H1 (cell line): Measurements from ENCODE around the gene FAM200B. TPM values are rescaled to one million over a fixed set of nuclear protein-coding genes. Genes with fewer than 3 reads are reported as not detected.

Source experiments
- CTCF ChIA-PET: fragments of 300-600 bp; sonication (Branson Sonifier 250); formaldehyde crosslinking; loops from one replicate; lab custom pipeline; 2021; ENCODE audit not compliant: partially characterized antibody; lab: Charles Lee
- POLR2A ChIA-PET: fragments of 300-600 bp; sonication (Branson Sonifier 250); formaldehyde crosslinking; loops from one replicate; lab custom pipeline; 2021; ENCODE audit warnings: inconsistent platforms; ENCODE audit not compliant: partially characterized antibody; lab: Charles Lee
- DNase-seq, 2 experiments: peaks; one replicate each; pipeline versions ENCODE4 v3.0.0 to v3.0.0-alpha.2; 2010 to 2022; ENCODE audit warnings: low spot score in 2 of 2, low read depth in 1 of 2, mixed read lengths in 1 of 2
- FAIRE-seq: peaks from 2 replicates; lab custom pipeline; 2011; peaks lifted over from hg19 to GRCh38; lab: Jason Lieb, UNC
- H2AFZ ChIP-seq: 2 replicates; pipeline ENCODE4 v1.8.1; 2012; ENCODE audit warnings: low read length, inconsistent platforms
- H2AK5ac ChIP-seq: 2 replicates; pipeline ENCODE4 v1.6.1; 2013; ENCODE audit warnings: low read depth, low read length
- H2BK120ac ChIP-seq: replicated peaks from 2 replicates; pipeline ENCODE3; 2013; ENCODE audit warnings: low read depth, low read length, inconsistent platforms
- H2BK12ac ChIP-seq: 2 replicates; pipeline ENCODE4 v1.6.1; 2013; ENCODE audit warnings: low read depth, low read length
- H2BK15ac ChIP-seq: 2 replicates; pipeline ENCODE4 v1.6.1; 2013; ENCODE audit warnings: low read length
- H2BK20ac ChIP-seq: 2 replicates; pipeline ENCODE4 v1.6.1; 2013; ENCODE audit warnings: low read length
- H2BK5ac ChIP-seq: 2 replicates; pipeline ENCODE4 v1.6.1; 2013; ENCODE audit warnings: low read depth, low read length
- H3K14ac ChIP-seq: 2 replicates; pipeline ENCODE4 v1.6.1; 2013; ENCODE audit warnings: inconsistent platforms; ENCODE audit not compliant: insufficient read length
- H3K18ac ChIP-seq: 2 replicates; pipeline ENCODE4 v1.6.1; 2013; ENCODE audit warnings: low read length; ENCODE audit errors: extremely low read depth
- H3K23ac ChIP-seq: 2 replicates; pipeline ENCODE4 v1.6.1; 2013; ENCODE audit warnings: inconsistent platforms; ENCODE audit not compliant: insufficient read length
- H3K23me2 ChIP-seq: 2 replicates; pipeline ENCODE4 v1.6.1; 2013; ENCODE audit warnings: low read depth, low read length
- H3K27ac ChIP-seq: 2 replicates; pipeline ENCODE4 v1.6.1; 2011; ENCODE audit warnings: low read depth, low read length, inconsistent platforms
- H3K27me3 ChIP-seq, 4 experiments: replicated peaks in 1 of 4; 1 replicate in 1 of 4; 2 replicates in 3 of 4; pipeline versions ENCODE4 v1.6.1 to v1.8.1; 2011 to 2013; ENCODE audit warnings: low read length in 3 of 4, mild to moderate bottlenecking in 3 of 4, inconsistent platforms in 2 of 4, mixed read lengths in 2 of 4, moderate library complexity in 1 of 4; ENCODE audit not compliant: control insufficient read depth in 3 of 4, insufficient read depth in 3 of 4; ENCODE audit errors: extremely low read depth in 1 of 4
- H3K36me3 ChIP-seq, 4 experiments: 2 replicates each; pipeline versions ENCODE4 v1.6.1 to v1.8.1; 2011 to 2013; ENCODE audit warnings: mild to moderate bottlenecking in 4 of 4, low read length in 3 of 4, moderate library complexity in 2 of 4, control low read depth in 1 of 4, inconsistent platforms in 1 of 4; ENCODE audit not compliant: insufficient read depth in 4 of 4, control insufficient read depth in 2 of 4
- H3K4ac ChIP-seq: replicated peaks from 2 replicates; pipeline ENCODE3; 2013; ENCODE audit warnings: low read length, low read depth, mixed read lengths, inconsistent platforms; ENCODE audit not compliant: insufficient read length
- H3K4me1 ChIP-seq, 4 experiments: replicated peaks in 1 of 4; 1 replicate in 1 of 4; 2 replicates in 3 of 4; pipeline versions ENCODE4 v1.6.1 to v1.8.1; 2011 to 2013; ENCODE audit warnings: low read length in 3 of 4, inconsistent platforms in 2 of 4, mixed read lengths in 1 of 4; ENCODE audit not compliant: insufficient read depth in 4 of 4, control insufficient read depth in 3 of 4
- H3K4me2 ChIP-seq, 2 experiments: 2 replicates each; pipeline versions ENCODE4 v1.6.1 to v1.8.1; 2011 to 2013; ENCODE audit warnings: low read depth in 2 of 2, low read length in 2 of 2, control low read depth in 1 of 2, inconsistent platforms in 1 of 2, mild to moderate bottlenecking in 1 of 2; ENCODE audit not compliant: insufficient read depth in 1 of 2
- H3K4me3 ChIP-seq, 4 experiments: fragments of 200-600, 300-600 bp in 1 of 4; sonication (generic), shearing (Covaris generic), sonication (Bioruptor Twin) in 1 of 4; 2 replicates each; pipeline versions ENCODE4 v1.5.1 to v1.8.1; 2011 to 2016; ENCODE audit warnings: low read length in 4 of 4, low read depth in 3 of 4, control low read depth in 2 of 4, inconsistent platforms in 2 of 4, mild to moderate bottlenecking in 2 of 4, mixed read lengths in 1 of 4, moderate library complexity in 1 of 4; ENCODE audit not compliant: insufficient read depth in 2 of 4; ENCODE audit errors: extremely low read depth in 1 of 4
- H3K56ac ChIP-seq: replicated peaks from 2 replicates; pipeline ENCODE3; 2013; ENCODE audit warnings: low read depth, mild to moderate bottlenecking, mixed read lengths, low read length, inconsistent platforms; ENCODE audit not compliant: insufficient read length
- H3K79me1 ChIP-seq: 2 replicates; pipeline ENCODE4 v1.6.1; 2013; ENCODE audit warnings: low read depth, low read length, control low read depth
- H3K79me2 ChIP-seq, 2 experiments: 2 replicates each; pipeline versions ENCODE4 v1.6.1 to v1.8.1; 2012 to 2013; ENCODE audit warnings: low read length in 2 of 2, mild to moderate bottlenecking in 2 of 2, inconsistent platforms in 1 of 2; ENCODE audit not compliant: insufficient read depth in 2 of 2, control insufficient read depth in 1 of 2
- H3K9ac ChIP-seq, 4 experiments: replicated peaks in 1 of 4; 1 replicate in 1 of 4; 2 replicates in 3 of 4; pipeline versions ENCODE4 v1.6.1 to v1.8.1; 2011 to 2013; ENCODE audit warnings: low read depth in 3 of 4, low read length in 3 of 4, control low read depth in 2 of 4, mild to moderate bottlenecking in 2 of 4, moderate library complexity in 2 of 4, inconsistent platforms in 1 of 4; ENCODE audit errors: extremely low read depth in 1 of 4
- H3K9me3 ChIP-seq, 2 experiments: 2 replicates each; pipeline versions ENCODE4 v1.6.1 to v1.8.1; 2012 to 2013; ENCODE audit warnings: mild to moderate bottlenecking in 2 of 2, moderate library complexity in 2 of 2, control low read depth in 1 of 2, inconsistent platforms in 1 of 2, low read depth in 1 of 2, low read length in 1 of 2, mixed read lengths in 1 of 2; ENCODE audit not compliant: insufficient read depth in 2 of 2
- H4K20me1 ChIP-seq, 2 experiments: replicated peaks in 1 of 2; 2 replicates each; pipeline versions ENCODE3 to v1.8.1; 2011 to 2013; ENCODE audit warnings: inconsistent platforms in 2 of 2, low read length in 2 of 2, mild to moderate bottlenecking in 1 of 2; ENCODE audit not compliant: insufficient read depth in 2 of 2, control insufficient read depth in 1 of 2
- H4K5ac ChIP-seq: 2 replicates; pipeline ENCODE4 v1.6.1; 2013; ENCODE audit warnings: low read length, low read depth, mixed read lengths, inconsistent platforms; ENCODE audit not compliant: insufficient read length
- H4K8ac ChIP-seq: 2 replicates; pipeline ENCODE4 v1.8.0; 2013; ENCODE audit warnings: mild to moderate bottlenecking, moderate library complexity, low read length, inconsistent platforms; ENCODE audit not compliant: insufficient read depth; ENCODE audit errors: extremely low read depth
- H4K91ac ChIP-seq: replicated peaks from 2 replicates; pipeline ENCODE3; 2013; ENCODE audit warnings: low read length, mixed read lengths, inconsistent platforms; ENCODE audit not compliant: insufficient read length
- BACH1 ChIP-seq: IDR thresholded peaks from 2 replicates; pipeline ENCODE4 v1.6.1; 2012; ENCODE audit warnings: low read length, improper control_type of control experiment
- KDM1A ChIP-seq: fragments of 200-600, 300-600 bp; sonication (generic); IDR thresholded peaks from 2 replicates; pipeline ENCODE4 v1.7.1; 2016; ENCODE audit warnings: mild to moderate bottlenecking, low read length, borderline replicate concordance
- POLR2A ChIP-seq, 2 experiments: IDR thresholded peaks; 1 replicate in 1 of 2; 2 replicates in 1 of 2; pipeline ENCODE4 v1.6.1; 2011; ENCODE audit warnings: low read depth in 2 of 2, low read length in 2 of 2, mild to moderate bottlenecking in 2 of 2; ENCODE audit errors: control extremely low read depth in 1 of 2
- RAD21 ChIP-seq, 2 experiments: IDR thresholded peaks in 1 of 2; conservative IDR thresholded peaks in 1 of 2; 2 replicates each; pipeline ENCODE4 v1.6.1; 2011; ENCODE audit warnings: low read depth in 2 of 2, low read length in 2 of 2, improper control_type of control experiment in 1 of 2, inconsistent platforms in 1 of 2, mild to moderate bottlenecking in 1 of 2, moderate library complexity in 1 of 2
- SP1 ChIP-seq: IDR thresholded peaks from 2 replicates; pipeline ENCODE4 v1.6.1; 2011; ENCODE audit warnings: low read depth, low read length
- SP2 ChIP-seq: IDR thresholded peaks from 2 replicates; pipeline ENCODE4 v1.6.1; 2012; ENCODE audit warnings: mild to moderate bottlenecking, low read length, inconsistent platforms
- WGBS, 2 experiments: shearing (Covaris generic) in 1 of 2; methylation state at CpG; one replicate each; pipeline versions ENCODE4 v1.1.6 to v1.1.7; 2013 to 2015; ENCODE audit warnings: low lambda C conversion rate in 2 of 2, mixed read lengths in 2 of 2, inconsistent platforms in 1 of 2, low coverage in 1 of 2, missing lambda C conversion rate in 1 of 2; ENCODE audit not compliant: insufficient replicate concordance in 2 of 2, insufficient coverage in 1 of 2, insufficient read length in 1 of 2; ENCODE audit errors: extremely low coverage in 1 of 2, missing lambda C conversion rate in 1 of 2; 5-methylcytosine and 5-hydroxymethylcytosine counted together
- polyA plus RNA-seq, 7 experiments: library from polyadenylated mRNA; depleted of rRNA in 3 of 7; stranded (reverse) in 5 of 7; unstranded in 2 of 7; fragments of >200 nt in 5 of 7; fragments of 200-250 nt in 2 of 7; gene quantifications; 1 replicate in 5 of 7; 2 replicates in 1 of 7; 4 replicates in 1 of 7; pipeline versions ENCODE4 v1.2.1 to v1.2.3, GENCODE V29; 2011 to 2013; ENCODE audit warnings: missing spikeins in 2 of 7, mixed read lengths in 2 of 7
- total RNA-seq: library from RNA; stranded (reverse); fragmentation: NEBNext Ultra II Directional; extraction: Animal tissue kit (Norgen Biotek cat#: 25700); gene quantifications from 2 replicates; pipeline ENCODE4 v1.2.1, GENCODE V29; 2021
- TF ChIP-seq, protein P1 (sequence below): IDR thresholded peaks from 2 replicates; pipeline ENCODE4 v1.6.1; 2012; ENCODE audit warnings: low read length, inconsistent platforms
- TF ChIP-seq, protein P2 (sequence below), 3 experiments: IDR thresholded peaks; 1 replicate in 2 of 3; 2 replicates in 1 of 3; pipeline versions ENCODE4 v1.5.1 to v1.6.1; 2011; ENCODE audit warnings: low read length in 3 of 3, mild to moderate bottlenecking in 3 of 3, inconsistent platforms in 2 of 3, low read depth in 1 of 3, moderate library complexity in 1 of 3; ENCODE audit not compliant: insufficient read depth in 1 of 3; ENCODE audit errors: control extremely low read depth in 1 of 3

The FAM200B gene
- total and polyA plus RNA-seq, 2 of the 8 experiments (the other 6 are each of a cell fraction or from before 2014, with no cell fraction given), result 10.7 to 23.7 TPM

DNA sequence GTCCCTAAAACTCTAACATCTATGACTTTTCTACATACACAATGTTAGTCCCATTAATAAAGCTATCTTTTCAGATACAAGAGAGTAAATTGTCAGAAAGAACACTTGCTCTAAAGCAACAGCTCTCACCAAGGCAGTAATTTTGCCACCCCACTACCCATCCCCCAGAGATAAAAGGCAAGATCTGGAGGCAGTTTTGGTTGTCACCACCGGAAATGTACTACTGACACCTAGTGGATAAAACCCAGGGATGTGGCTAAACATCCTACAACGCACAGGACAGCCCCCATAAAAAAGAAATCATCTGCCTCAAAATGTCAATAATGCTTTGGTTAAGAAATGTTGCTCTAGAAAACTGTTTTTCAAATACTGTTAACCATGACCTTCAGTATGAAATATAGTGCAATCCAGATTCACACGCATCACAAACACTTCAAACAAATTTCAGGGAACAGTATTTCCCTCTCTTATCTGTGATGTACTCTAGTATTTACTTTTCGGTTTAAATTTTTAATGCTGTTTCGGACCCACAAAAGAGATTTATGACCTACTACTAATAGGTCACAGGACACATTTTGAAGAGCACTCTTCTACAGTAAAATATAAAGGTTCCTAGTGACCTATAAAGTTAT lies 31.6 kb upstream of the FAM200B start:
- Histone ChIP-seq H4K5ac (no peak overlapping the region), H2BK15ac (no peak overlapping the region), H3K4me3 (no peak overlapping the region), H3K27ac (no peak overlapping the region), H4K91ac (no peak overlapping the region), H3K79me2 (peaks cover 6 to 87% of the 10 kb centered on the region in 2 experiments; a peak in 3 of 4 replicates), H3K4ac (no peak overlapping the region), H3K14ac (no peak overlapping the region), H3K56ac (no peak overlapping the region), H3K4me2 (peak overlapping the region in 1 of 2 experiments; percentile 44; a peak in 1 of 4 replicates), H3K36me3 (no peaks in the 10 kb centered on the region), H4K20me1 (peaks cover 0 to 2% of the 10 kb centered on the region in 2 experiments), H3K23ac (no peak overlapping the region), H2BK20ac (no peak overlapping the region), H2BK12ac (no peak overlapping the region), H2BK5ac (no peak overlapping the region), H3K9me3 (no peaks in the 10 kb centered on the region), H4K8ac (no peak overlapping the region), H2AFZ (no peak overlapping the region), H3K4me1 (peaks cover 0 to 5% (median 0%) of the 10 kb centered on the region in 4 experiments; a peak in 1 of 7 replicates), H3K23me2 (peaks cover 1% of the 10 kb centered on the region; the same call in 1 of the 2 replicates), H2BK120ac (no peak overlapping the region), H3K79me1 (no peaks in the 10 kb centered on the region; the same call in 1 of the 2 replicates), H3K18ac (no peak overlapping the region), H2AK5ac (no peak overlapping the region), H3K27me3 (no peaks in the 10 kb centered on the region), H3K9ac (no peak overlapping the region)
- ChIA-PET POLR2A (interaction anchor here (0.6 to 1.4 kb wide), 3 partner anchors 10 to 171 kb away, joined by 3 to 6 read pairs (median 4); no protein-coding TSS in a partner anchor), CTCF (interaction anchor here (0.6 to 2.2 kb wide), 13 partner anchors 11 to 175 kb away, joined by 3 to 9 read pairs (median 3); no protein-coding TSS in a partner anchor)
- 41% methylated on average over 5 of the region's 5 CpGs; no CpG with 5 or more reads in 1 of the 2 experiments for whole genome bisulfite sequencing, 2 experiments
- DNase-seq, result no peak
- peak; percentile 100 for FAIRE-seq
- TF ChIP-seq SP1 (peak; percentile 60; the same call in 1 of the 2 replicates), KDM1A (no peak), SP2 (no peak), POLR2A (IDR thresholded peaks at IDR 0.05; ENCODE audit: control extremely low read depth in 1 of 2, low read depth in 2 of 2, low read length in 2 of 2) (no peak), BACH1 (no peak), RAD21 (IDR thresholded peaks at IDR 0.05 in 1 of 2, conservative IDR thresholded peaks at IDR 0.05 in 1 of 2; ENCODE audit: low read depth in 2 of 2, low read length in 2 of 2) (peak; percentile 90)
- TF ChIP-seq, protein P1, sequence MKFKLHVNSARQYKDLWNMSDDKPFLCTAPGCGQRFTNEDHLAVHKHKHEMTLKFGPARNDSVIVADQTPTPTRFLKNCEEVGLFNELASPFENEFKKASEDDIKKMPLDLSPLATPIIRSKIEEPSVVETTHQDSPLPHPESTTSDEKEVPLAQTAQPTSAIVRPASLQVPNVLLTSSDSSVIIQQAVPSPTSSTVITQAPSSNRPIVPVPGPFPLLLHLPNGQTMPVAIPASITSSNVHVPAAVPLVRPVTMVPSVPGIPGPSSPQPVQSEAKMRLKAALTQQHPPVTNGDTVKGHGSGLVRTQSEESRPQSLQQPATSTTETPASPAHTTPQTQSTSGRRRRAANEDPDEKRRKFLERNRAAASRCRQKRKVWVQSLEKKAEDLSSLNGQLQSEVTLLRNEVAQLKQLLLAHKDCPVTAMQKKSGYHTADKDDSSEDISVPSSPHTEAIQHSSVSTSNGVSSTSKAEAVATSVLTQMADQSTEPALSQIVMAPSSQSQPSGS, result 0 out of 2 replicates have a peak, but pooled peaks have one; percentile 28
- TF ChIP-seq, protein P2, sequence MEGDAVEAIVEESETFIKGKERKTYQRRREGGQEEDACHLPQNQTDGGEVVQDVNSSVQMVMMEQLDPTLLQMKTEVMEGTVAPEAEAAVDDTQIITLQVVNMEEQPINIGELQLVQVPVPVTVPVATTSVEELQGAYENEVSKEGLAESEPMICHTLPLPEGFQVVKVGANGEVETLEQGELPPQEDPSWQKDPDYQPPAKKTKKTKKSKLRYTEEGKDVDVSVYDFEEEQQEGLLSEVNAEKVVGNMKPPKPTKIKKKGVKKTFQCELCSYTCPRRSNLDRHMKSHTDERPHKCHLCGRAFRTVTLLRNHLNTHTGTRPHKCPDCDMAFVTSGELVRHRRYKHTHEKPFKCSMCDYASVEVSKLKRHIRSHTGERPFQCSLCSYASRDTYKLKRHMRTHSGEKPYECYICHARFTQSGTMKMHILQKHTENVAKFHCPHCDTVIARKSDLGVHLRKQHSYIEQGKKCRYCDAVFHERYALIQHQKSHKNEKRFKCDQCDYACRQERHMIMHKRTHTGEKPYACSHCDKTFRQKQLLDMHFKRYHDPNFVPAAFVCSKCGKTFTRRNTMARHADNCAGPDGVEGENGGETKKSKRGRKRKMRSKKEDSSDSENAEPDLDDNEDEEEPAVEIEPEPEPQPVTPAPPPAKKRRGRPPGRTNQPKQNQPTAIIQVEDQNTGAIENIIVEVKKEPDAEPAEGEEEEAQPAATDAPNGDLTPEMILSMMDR (IDR thresholded peaks at IDR 0.05; ENCODE audit: control extremely low read depth in 1 of 3, insufficient read depth in 1 of 3, low read depth in 1 of 3, low read length in 3 of 3), result peak; percentile 19 to 73 (median 71)
